Inferior parietal cortex (tissue), 1 donor: ENCODE results near the gene MEAF6.

Source experiments
- DNase-seq: peaks from one replicate; pipeline ENCODE4 v3.0.0-alpha.2; 2016; ENCODE audit errors: extremely low spot score

MEAF6 gene

DNA sequence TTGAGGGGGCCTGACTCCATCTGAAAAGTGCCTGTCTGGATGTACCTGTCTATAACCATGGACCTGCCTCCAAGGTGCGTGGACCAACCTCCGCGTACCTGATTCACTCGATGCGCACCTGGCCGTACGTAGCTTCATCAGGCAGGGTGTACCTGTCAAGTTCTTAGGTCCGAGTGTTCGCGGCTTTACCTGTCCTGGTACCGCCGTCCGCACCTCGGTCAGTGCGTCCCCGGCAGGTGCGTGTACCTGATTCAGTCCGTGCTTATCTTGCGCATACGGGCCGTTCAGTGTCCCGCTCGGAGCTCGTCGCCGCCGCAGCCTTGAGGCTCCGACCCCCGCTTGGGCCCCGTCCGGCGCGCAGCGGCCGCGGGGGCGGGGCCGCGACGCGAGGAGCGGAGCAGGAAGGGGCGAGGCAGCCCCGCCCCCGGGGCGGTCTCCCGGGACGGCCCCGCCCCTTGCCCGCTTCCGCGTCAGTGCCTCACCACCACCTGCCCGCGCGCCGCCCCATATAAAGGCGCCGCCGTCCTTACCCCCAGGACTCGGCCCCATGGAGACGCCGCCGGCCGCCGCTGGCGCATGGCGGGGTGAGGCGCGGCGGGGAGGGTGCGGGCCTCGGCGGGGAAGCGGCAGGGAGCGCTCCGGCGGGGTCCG lies 40.4 kb downstream of the MEAF6 start, which contains the start of gene ZC3H12A:
Gene ZC3H12A (plus strand): TSS at position 535 of the 651 bp plus-strand sequence. CDS start 917 bp downstream, outside the sequence.
- peak; percentile 76 for DNase-seq

DNA sequence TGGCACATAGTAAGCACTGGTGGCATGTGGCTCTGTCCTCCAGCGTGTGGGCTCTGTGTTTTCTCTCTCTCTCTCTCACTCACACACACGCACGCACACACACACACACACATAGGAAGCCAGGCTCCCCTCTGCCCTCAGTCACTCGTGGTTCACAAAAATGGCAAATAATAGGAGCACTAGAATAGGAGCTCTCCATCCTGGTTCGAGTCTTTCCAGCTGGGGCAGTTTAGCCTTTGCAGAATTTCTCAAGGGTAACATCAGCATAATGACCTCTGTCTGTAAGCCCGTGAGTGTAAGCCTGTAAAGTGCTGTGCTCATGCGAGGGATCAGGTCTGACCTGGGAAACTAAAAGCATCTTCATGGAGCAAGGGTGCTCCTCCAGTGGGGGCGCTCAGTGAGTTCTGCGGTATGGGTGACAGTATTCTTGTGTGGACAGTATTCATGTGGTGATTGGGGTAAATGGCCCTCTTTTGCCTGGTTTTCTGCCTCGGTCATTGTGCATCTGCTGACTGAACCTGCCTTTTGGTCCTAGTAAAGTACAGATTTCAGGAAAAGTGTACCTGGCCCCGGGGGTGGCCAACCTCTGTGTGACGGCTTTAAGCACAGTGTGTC lies 41.0 kb downstream of the MEAF6 start:
- no peak for DNase-seq

DNA sequence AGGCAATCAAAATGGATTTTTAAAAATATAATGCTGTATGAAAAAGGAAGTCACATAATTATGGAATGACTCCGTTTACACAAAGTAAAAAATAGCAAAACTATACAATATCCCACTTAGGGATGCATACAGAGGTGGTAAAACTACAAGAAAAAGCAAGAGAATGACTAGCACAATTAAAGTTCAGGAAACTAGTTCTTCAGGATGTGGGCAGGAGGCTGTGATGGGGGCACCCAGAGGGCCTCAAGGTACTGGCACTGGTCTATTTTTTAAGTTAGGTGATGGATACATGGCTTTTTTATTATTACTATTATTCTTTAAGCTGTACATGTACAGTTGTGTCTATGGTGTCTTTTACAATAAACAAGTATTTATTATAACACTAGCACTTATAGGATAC lies 41.6 kb downstream of the MEAF6 start:
- DNase-seq: no peak

DNA sequence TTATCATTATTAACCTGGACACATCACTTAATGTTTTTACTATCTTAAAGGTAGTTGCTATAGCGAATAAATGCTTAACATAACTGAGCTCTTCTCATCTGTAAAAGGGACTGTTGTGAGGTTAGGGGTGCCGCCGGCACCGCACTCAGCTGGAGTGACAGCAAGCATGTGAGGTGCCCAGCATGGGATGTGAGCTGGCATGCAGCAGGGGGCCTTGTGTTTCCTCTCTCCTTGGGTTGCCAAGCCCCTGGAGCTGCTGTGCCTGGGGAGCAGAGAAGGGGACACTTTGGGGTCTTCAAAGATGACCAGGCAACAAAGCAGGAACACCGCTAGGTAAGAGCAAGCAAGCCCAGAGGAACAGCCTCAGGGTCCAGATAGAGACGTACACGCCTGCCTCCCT lies 42.3 kb downstream of the MEAF6 start:
- DNase-seq: no peak

DNA sequence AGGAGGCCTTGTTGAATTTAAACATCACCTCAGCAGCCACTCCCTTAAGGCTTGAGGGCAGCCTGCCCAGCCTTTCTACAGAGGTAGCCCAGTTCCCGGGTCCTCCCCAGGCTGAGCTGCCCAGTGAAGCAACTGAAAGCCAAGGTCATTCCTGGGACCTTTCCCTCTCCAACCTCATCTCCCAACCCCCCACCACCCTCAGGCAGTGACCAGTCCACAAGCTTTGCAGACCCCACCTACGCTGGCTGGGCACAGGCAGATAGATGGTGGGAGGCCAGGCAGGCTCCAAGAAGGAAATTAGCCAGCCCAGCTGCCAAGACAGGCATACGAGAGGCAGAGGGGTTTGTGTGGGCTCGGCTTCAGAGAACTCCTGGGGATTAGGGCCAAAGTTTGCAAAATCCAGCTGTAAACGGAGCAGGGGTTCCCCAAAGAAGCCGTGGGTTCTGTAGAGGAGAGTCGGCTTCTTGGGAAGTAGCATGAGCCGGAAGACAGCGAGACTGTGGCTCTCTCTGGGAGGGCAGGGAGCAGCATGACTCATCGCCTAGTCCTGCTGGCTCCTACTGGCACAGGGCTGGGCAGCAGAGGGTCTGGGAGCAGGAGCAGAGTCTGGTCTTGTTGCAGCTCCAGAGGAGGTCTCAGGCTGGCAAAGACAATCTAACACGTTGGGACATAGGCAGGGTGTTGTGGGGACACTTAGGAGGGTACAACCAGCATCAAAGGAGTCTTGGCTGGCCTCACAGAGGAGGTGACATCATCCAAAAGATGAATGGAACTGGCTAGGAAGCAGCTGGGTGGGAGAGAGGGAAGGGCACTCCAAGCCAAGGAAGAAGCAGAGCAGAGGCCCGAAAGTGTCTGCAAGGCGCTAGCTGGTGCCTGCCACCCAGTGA lies 43.0 kb downstream of the MEAF6 start:
- peak; percentile 44 for DNase-seq

DNA sequence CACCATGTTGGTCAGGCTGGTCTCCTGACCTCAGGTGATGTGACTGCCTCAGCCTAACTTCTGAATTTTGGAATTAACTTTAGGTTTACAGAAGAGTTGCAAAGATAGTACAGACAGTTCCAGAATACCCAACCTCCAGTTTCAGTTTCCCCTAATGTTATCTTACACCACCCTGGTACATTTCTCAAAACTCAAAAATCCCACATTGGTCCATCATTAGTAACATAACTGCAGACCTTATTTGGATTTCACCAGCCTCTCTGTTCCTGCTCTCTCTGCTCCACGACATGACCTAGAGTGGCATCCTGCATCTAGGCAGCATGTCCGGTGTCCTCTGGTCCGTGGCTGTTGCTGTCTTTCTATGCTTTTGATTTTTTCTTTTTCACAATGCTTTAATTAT lies 45.2 kb downstream of the MEAF6 start:
- DNase-seq: no peak

DNA sequence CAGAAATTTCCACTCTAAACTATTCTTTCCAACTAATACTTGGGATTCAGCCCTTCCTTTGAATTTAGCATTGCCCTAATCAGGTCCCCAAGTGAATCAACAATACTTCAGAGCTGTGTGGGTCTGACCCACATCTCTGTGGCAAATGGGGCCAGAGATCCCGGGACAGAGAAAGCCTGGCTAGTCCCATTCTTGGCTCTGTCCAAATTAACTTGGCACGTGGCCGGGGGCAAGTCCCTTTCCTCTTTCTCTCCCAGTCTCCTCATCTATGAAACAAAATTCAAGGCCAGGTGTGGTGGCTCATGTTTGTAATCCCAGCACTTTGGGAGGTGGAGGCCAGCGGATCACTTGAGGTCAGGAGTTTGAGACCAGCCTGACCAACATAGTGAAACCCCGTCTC lies 46.5 kb downstream of the MEAF6 start:
- no peak for DNase-seq

DNA sequence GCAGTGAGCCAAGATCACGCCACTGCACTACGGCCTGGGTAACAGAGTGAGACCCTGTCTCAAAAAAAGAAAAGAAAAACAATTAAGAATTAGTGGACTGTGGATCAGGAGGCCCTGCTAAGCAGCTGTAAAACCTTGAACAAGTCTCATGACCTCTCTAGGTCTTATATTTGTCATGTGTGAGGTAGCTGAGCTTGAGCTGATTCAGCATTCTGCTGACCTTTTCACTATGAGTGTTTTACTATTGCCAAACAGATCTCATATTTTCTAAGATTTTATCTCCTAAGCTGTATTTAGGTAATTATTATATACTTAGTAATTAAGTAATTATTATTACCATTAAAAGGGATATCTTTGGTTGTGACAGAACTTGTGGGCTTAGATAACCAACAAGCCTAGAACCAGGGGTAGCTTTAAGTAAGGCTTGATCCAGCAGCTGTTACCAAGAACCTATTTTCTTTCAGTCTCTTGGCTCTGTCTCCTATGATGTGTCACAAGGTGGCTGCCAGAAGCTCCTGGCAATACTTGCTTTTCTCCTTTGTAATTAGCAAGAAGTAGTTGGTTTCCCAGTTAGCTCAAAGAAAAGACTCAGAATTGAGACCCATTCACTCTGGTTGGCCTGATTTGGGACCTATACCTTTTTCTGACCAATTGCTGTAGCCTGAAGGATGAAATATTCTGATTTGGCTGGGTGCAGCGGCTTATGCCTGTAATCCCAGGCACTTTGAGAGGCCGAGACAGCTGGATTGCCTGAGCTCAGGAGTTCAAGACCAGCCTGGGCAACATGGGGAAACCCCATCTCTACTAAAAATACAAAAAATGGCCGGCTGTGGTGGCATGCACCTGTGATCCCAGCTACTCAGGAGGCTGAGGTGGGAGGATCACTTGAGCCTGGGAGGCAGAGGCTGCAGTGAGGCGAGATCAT lies 48.7 kb downstream of the MEAF6 start:
- no peak for DNase-seq

DNA sequence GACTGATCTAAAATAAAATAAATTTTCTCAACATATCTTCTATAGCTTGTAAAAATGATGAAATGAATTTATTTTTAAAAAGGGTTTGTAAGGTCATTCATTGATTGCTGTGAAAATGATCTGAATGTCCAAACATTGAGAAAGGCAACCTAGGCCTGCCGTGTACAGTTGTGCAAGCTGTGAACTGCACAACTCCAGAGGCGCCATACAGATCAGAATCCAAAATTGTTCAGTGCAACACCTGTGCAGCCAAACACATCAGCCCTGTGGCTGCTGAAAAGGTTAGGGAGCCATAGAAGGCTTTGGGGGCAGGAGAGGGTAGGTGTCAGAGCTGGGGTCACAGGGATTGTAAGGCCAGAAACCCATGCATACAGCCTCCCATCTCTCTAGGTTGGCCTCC lies 50.1 kb downstream of the MEAF6 start:
- no peak for DNase-seq

DNA sequence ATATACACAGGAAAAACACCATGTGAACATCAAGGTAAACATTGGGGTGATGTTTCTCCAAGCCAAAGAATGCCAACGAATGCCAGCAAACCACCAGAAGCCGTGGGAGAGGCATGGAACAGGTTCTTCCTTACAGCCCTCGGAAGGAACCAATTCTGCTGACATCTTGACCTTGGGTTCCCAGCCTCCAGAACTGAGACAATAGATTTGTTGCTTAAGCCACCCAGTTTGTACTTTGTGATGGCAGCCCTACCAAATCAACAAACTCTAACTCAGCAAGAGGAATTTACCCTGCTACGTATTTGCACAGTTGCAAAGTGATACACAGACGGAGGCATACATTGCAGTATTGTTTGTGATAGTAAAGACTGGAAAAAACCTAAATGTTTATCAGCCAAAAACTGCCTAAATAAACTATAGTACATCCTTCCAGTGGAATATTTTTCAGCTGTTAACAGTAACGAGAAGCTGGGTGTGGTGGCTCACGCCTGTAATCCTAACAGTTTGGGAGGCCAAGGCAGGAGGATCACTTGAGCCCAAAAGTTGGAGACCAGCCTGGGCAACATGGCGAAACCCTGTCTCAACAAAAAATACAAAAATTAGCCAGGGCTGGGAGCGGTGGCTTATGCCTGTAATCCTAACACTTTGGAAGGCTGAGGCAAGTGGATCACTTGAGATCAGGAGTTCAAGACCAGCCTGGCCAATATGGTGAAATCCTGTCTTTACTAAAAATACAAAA lies 52.7 kb downstream of the MEAF6 start:
- no peak for DNase-seq

DNA sequence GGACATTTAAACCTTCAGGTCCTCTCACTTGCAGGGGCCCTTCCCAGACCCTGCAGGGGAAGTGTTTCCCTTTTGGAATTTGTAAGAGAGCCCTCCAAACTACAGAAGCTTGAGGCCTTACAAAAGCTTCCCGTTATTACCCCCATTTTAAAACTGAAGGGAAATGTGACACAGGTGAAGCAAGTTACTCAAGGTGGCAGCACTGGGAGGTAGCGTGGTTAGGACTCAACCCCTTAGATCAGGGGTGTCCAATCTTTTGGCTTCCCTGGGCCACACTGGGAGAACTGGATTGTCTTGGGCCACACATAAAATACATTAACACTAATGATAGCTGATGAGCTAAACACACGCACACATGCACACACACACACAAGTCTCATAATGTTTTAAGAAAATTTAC lies 56.0 kb downstream of the MEAF6 start:
- DNase-seq: no peak

DNA sequence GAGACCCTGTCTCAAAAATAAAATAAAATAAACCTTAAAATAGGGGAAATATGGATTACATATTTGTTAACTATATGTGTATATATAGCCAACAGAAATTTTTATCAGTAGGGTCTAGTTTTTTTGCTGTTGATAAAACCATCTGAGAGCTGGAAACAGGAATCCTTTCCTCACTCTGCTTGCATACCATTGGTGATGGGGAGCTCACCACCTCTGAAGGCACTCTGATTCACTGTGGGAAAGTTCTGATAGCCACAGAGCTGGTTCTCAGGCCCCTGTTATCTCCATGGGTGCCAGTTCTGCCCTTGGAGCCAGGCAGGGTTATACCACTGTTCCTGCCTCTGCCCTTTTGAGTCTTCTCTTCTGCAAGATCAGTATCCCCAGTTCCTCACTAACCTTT lies 58.0 kb downstream of the MEAF6 start:
- no peak for DNase-seq

DNA sequence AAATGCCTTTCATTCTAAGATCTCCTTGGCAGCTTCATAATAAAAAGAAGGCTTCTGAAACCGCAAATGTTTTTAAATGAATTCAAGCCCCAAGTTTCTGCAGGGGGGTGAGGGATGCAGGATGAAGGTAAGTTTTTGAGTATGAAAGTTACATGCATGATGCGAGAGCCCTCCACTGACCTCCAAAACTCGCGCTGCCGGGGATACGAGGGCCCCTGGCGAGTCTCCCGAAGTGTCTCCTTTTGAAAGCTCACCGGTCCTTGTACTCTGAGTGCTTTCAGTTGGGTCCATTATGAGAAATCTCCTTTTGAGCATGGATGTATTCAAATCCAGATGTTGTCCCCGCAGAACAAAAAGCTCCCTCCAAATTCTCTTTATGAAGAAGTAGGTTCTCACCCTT lies 59.0 kb downstream of the MEAF6 start:
- no peak for DNase-seq

DNA sequence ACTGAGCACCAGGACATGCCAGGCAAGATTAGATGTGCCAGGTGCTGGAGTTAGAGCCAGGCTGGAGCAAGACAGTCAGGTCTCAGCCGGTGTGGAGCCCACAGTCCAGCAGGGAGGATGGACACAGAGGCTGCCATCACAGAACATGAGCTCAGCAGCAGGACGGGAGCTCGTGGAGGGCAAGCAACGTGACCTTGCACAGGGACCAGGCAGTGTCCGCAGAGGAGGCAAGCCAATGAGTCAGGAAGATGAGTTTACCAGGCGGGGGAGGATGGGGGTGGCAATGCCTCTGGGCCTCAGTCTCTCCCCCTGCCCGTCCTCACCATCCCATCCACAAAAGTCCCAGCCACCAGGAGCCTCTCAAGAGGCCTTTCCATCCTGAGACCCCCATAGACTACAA lies 60.9 kb downstream of the MEAF6 start:
- DNase-seq: no peak

DNA sequence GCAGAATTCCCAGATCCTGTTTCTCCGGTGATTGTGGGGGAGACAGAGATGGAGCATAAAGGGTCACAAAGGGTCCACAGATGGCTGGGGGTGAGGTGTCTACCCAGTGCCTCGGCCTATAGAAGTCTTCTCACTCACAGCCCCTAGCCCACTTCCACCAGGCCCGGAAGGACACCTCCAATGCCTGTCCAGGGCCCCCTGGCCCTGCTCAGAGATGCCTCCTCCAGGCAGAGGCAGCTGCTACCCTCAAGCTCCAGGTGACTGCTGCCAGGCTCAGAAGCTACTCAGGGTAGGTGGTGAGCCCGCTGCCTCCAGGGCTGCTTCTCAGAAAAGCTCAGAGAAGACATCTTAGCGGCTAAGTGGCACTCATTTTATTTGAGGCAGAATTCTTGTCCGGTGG lies 62.1 kb downstream of the MEAF6 start:
- no peak for DNase-seq

DNA sequence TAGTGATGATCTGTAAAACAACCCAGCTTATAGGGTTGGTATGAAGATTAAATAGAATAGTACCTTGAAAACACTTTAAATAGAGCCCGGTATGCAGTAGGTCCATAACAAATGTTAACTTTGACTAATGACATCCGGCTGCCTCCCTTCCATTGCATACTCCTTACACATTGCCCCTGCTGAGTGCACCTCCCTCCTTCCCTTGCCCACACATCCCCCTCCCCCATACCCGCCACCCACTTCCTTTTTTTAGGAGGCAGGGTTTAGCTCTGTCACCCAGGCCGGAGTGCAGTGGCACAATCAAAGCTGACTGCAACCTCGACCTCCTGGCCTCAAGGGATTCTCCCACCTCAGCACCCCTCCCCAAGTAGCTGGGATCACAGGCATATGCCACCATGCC lies 64.6 kb downstream of the MEAF6 start:
- no peak for DNase-seq

DNA sequence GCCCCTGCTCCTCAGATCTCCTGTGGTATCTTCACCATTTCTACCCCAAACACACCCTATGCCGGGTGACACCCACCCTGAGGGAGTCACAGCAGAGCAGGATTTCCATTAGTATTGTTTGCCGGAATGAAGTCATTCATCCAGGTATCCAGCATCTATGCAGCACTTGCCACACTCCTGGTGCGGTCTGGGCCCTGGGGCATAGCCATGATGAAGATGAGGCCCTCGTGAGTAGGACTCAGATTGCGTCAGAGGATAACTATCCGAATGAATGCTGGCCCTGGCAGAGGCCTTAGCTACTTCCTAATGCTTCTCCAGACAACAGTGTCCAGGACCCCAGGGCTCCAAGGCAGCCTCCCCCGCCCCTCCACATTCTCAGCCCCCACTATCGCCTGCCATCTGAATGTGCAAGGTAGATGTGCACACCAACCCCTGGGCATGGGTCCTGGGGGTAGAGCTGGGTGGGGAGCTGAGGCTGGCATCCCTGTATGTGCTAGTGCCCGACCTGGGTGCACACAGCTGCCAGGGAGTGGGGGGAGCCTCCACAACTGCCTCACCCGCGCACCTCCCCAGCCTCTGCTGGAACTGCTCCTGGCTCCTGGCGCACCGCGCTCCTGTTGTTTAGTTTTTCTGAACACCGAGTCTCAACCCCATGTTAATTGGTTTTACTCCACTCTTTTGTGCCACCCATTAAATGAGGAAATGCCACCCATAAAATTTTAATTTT lies 65.7 kb downstream of the MEAF6 start:
- no peak for DNase-seq

DNA sequence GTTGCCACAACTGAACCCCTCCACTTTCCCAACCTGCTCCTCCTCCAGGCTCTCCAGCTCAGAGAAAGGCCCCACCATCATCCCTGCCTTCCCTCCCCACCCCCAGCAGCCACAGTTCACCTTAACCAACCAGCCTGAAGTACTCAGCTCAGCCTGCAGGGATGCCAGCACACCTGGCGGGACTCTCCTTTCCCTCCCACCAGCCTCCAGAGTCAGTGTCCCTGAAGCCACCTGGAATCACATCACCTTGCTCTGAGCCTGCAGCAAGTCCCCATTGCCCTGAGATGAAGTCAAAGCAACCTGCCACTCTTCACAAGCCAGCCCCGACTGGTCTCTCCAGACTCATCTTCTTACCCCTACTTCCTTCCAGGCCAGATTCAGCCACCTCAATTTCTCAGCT lies 66.4 kb downstream of the MEAF6 start:
- DNase-seq: no peak

DNA sequence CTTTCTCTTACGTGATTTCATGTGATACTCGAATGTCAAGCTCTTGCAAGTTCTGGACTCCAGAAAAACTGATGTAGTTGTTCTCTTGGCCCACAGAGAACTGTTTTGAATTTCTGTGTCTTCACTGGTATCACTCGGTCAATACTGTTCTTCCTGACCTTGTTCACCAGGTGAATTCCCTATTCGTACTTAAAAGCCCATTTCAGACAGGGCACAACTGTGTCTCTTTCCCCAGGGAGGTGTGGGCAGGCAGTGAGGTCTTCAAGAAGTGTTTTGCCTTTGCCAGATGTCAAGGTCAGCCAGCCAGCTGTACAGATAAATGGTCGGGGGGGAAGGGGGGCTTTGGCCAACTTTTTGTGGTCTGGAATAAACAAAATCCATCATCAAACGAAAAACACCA lies 67.7 kb downstream of the MEAF6 start:
- no peak for DNase-seq

DNA sequence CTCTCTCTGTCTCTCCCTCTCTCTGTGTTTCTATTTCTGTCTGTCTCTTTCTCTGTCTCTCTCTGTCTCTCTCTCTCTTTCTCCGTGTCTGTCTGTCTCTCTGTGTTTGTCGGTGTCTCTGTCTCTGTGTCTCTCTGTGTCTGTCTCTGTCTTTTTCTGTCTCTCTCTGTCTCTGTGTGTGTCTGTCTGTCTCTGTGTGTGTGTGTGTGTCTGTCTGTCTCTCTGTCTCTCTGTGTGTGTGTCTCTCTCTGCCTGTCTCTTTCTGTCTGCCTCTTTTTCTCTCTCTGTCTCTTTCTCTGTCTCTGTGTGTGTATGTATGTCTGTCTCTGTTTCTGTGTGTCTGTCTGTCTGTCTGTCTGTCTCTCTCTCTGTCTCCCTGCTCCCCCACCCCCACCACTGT lies 71.9 kb downstream of the MEAF6 start:
- DNase-seq: no peak
